GM18520 (cell line): Measurements from ENCODE around the gene COG2.
"Not testable (repeated sequence)": the region's sequence is repeated elsewhere in the genome, so short reads cannot be mapped to it uniquely, and the experiment has no call there.

ENCODE experiments used
- ATAC-seq: cut with Tn5 transposase; IDR thresholded peaks from one replicate; pipeline ENCODE4 v1.9.1; 2021; ENCODE audit not compliant: unreplicated experiment

COG2 gene

DNA sequence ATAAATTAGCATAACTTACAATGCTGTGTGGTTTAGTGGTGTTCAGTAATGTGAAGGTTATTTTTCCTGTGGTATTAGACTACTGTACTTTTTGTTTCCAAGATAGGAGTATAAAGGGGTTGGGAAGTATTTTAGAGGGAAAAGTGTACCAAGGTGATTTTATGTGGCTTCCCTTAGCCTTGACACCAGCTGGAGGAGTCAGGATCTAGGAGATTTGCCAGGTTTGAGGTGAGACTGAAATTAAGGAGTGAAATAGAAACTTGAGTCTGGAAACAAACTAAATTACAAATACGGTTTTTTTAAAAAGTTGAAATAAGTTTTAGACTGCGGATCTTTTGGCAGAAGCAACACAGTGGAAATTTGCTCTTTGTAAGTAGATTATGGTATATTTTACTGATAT, 32.3 kb downstream of the COG2 start:
- no peak for ATAC-seq

DNA sequence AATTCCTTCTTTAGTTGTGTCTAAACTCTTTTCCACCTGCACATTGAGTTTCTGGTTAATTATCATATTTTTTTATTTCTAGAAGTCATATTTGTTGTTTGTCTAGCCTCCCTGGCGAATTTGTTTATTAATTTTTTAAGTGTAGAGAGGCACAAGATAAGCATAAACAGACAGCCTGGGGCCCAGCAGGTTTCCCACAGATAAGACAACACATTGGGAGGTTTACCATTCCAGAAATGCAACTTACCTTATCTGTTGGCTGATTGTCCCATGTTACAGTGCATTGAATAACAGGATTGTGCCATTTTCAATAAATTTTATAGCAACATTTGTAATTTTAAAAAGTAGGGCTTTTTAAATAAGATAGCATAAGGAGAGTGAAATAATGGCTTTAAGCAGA, 34.9 kb downstream of the COG2 start:
- no peak for ATAC-seq

DNA sequence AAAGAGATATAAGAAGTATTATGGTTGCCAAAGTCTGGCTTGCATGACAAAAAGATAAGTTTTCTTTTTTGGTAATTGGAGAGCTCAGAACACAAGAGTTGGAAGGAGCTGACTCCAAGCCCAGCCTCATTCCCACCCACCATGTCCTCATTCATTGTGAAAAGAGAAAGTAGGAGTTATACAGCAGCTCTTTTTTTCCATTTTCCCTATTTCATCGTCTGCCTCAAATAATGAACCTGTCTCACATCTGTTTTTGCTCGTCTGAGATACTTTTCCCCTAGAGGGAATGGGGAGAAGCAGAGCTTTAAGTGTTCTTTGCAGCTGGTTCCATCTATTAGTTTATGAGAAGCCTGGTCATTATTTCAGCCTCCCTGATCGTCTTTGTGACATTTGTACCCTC, 36.9 kb downstream of the COG2 start:
- ATAC-seq, result no peak

DNA sequence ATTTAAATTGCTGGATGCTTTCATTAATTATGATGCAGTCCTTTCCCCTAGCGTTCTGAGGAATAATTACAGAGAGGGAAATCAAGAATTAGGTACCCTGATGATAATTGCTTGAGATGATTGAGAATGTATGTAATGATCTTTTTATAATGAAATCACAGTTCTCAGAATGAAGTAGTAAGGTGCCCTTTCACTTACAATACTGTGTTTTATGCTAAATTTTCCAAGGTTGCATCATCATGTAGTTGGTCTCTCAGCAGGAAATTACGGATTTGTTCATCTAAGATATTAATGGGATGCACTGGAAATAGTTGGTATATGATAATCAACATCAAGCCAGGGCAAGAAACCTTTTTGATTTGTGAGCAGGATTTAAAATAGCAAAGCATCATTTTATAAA, 37.5 kb downstream of the COG2 start:
- no peak for ATAC-seq

DNA sequence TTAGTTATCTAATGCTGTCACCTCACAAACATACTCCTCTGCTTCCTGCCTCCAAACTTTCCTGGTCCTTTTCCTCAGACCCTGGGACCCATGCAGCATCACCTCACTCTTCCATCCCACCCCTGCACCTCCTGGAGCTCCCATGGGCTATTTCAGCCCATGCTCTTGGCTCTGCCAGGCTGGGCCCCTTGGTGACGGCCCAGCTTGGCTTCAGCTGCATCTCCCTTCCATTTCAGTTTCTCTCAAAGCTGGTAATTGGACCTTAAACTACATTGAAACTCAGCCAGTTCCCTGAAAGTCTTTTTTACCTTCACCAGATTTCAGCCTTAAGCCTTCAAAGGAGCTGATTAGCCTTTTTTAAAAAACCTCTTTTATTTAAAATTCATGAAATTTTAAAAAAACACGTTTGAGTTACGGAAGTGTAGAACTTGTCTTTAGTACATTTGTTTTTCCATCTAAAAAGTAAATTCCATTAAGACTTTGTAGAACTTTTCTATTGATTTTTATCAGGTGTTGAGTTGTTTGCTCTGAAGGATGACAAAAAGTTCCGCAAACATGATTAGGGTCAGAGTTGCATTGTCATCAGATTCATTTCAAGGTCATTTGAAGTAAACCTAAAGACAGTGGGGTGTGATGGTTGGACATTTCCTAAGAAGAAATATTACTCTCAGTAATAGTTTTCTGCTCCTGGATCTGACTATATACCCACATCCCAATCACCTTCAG, 38.2 kb downstream of the COG2 start:
- no peak for ATAC-seq

DNA sequence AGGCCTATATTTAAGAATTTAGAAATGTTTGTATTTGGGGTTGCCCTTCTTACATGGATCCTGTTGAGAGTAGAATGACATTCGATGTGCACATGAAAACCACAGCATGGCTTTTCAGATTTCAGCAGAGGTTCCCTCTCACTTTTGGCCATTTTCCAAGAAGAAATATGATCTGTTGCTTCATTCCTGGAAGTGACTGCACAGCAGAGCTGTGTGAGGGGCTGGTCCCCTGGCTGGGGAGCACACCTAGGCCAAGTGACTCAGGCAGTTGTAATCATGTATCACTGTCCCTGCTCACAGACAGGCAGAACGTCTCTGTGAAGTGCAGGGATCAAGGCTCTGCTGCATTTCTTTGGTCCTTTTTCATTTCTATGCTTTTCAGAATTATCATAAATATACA, 39.3 kb downstream of the COG2 start:
- no peak for ATAC-seq

DNA sequence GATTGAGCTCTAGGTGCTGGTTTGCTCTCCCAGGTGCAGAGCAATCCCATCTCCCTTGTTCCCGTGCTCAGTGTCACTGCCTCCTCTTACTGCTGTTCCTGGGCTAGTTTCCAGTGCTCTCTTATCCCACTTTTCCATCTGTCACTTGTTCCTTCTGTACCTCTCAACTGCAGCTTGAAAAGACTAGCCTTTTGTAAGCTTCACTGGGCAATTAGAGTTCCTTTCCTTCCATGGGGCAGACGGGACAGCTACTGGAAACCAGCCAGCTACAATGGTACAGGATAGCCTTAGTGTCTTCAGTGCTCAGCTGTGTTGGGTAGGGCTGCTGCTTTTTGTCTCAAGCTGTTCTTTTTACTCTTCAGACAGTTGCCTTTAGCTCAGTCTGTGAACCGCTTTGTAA, 40.0 kb downstream of the COG2 start:
- no peak for ATAC-seq

DNA sequence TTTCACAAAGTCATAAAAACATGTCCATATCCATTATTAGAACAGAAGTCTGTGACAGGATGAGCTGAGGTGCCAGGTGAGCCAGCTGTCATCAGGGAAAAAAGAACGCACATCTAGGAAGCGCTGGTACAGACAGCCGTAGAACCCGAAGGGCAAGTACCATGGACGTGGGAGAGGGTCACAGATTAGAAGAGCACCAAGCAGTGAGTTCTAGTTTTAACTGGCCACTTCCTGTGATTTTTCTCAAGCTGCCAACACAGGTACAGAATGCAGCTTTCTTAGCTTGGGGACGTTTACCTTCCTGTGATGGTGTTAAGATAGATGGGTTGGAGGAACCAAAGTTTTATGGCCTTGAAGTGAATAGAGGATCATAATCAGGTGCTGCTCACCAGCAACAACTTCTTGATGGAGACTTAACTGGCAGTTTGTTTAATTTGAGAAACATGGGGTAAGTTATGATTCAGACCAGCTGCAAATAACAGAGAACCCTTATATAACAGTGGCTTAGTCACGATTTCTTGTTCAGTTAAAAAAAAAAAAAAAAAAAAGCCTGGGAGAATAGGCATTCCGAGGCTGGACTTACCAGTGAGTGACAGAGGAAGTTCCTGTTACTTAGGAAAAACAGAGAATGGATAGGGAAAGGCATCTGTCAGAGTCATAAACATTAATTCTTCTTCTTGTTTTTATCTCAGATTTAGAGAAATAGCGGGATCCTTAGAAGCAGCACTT, 40.8 kb downstream of the COG2 start:
- ATAC-seq, result no peak

DNA sequence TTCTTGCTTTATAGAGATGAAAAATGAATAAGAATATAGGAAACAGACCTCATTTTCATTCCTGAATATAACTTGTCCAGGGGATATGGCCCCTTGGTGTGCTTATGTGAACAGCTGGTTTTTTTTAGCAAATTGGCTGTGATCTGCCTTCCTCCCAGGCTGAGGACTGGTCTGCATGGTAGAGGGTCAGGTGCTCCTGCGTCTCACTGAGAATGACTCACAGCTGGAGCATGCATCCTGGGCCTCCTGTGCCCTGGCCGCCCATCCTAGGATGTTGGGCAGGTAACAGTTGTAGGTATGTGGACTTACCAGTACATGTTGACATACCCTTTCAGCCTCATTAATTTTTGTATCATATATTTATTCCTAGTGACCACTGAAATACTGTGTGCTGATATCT, 41.9 kb downstream of the COG2 start:
- no peak for ATAC-seq

DNA sequence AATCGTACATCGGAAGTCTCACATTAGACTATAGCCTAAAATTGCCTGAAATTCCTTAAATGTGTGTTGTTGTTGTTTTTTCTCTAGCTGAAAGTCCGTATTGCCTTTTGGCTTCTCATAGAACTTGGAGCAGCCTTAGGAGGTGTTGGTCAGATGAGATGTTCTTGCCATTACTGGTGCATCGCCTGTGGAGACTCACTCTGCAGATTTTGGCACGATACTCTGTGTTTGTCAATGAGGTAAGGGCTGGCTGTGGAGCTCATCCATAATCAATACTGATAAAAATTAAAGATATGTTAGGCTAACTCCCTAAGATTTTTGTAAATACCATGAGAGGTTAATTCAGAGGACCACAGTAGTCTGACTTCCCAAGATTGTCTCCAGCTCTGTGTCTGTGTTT, 42.7 kb downstream of the COG2 start:
- ATAC-seq, result no peak

DNA sequence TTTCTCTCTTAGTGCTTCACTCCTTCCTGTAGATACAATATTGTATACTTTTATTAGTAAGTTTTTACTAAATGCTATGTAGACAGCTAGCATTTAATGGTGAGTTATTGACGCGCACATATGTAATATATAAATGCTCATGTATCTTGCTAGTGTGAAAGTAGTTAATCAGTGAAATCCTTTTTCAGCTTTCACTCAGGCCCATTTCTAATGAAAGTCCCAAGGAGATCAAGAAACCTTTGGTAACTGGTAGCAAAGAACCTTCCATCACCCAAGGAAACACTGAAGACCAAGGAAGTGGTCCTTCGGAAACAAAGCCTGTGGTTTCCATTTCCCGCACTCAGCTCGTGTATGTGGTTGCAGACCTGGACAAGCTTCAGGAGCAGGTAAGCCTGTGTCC, 44.5 kb downstream of the COG2 start:
- no peak for ATAC-seq

DNA sequence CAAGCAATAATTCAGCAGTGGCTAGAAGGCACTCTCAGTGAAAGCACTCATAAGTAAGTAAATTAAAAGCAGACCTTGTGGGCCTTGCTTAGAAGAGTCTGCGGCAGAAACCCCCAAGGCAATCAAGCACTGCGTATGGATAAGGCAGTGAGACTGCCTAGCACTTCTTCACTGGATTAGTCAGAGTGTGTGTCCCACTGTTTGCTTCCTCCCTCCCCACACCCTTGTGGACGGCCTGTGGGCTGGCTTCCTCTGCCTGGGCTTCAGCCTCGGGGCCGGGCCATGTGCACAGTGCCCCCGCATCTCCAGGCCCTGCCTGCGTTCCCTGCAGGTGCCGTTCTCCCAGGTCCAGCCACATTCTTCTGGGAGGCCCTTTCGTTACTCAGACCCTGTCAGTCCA, 47.8 kb downstream of the COG2 start:
- no peak for ATAC-seq

DNA sequence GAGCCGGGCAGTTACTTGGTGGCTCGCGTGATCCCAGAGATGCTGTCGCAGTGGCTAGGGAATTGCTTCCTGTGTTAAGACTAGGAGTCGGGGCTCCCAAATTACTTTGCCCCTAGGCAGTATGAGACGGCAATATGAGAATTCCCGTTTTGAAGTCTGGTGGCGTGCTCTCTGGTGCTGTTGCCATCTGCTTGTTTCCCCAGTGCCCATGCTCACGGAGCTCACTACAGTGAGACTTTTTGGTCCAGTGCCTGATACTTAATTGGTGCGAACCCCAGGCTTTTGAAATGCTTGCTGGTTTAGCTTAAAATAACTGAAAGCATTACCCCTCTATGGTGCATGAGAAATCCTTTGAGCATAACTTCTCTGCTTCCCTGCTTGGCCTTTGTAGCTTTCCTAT, 49.3 kb downstream of the COG2 start:
- ATAC-seq, result no peak

DNA sequence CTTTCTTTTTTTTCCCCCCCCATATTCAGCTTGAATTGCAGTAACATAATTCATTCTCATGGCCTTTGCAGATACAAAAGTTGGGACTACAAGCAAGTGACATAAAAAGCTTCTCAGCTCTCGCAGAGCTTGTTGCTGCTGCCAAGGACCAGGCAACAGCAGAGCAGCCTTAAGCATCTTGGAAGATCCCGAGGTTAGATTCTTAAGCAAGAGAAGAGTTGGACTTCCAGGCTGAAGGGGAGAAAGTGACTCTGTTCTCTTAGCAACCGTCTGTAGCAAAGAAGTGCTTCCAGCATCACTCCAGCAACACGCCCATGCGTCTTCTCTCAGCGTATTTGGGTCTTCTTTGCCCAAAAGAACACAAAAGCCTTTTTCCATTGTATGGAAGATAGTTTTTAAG, 50.9 kb downstream of the COG2 start:
- ATAC-seq, result no peak

DNA sequence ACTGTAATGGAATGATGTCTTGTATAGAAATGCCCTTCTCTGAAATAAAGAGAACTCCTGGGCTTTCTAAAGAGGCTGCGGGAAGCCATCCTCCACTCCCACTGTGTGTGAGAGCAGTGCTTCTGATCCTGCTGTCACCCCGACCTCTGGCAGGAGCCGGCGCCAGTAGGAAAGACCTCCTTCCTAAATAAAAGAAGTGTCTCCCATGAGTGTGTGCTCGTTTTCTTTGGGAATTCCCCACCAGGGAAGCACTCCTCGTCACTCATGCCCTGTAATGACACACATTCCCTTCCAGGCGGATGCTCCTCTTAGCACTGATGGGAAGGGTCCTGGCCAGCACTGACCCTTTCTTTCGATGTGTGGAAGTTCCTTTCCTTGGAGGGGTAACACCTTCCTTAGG, 51.5 kb downstream of the COG2 start:
- ATAC-seq, result no peak

DNA sequence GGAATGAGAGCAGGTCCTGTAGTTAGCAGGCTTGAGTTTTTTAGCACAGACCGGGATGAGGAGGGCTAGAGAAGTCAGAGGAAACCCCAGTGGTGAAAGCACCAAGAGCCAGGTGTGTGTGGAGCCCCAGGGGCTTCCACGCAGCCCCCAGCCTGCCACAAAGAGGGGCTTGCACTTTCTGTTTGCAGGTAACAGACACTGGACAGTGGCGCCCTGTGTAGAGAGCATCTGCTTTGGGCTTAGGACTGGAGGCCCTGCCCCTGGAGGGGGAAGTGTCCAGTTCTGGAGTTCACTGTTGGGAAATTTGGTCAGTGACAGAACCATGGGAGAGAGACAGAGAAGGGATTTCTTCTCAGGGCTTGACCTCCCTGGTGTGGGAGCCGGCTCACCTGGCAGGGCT, 52.2 kb downstream of the COG2 start:
- ATAC-seq, result no peak

DNA sequence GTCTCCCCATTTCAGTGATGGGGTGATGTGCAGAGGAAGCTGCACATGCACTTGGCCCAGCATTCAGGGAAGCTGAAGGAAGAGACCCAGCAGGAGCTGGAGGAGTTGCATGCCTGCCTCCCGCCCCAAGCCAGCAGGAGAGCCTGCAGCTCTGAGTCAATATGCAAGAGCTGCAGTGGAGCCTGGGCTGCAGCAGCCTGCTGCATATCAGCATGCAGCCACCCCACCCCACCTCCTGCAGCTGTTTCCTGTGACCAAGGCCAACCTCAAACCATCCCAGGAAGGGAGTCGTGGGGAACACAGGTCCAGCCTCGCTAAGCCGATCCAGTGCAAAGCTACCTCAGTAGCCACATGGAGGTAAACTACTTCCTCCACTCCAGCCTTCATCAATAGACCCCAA, 52.7 kb downstream of the COG2 start:
- ATAC-seq, result no peak

DNA sequence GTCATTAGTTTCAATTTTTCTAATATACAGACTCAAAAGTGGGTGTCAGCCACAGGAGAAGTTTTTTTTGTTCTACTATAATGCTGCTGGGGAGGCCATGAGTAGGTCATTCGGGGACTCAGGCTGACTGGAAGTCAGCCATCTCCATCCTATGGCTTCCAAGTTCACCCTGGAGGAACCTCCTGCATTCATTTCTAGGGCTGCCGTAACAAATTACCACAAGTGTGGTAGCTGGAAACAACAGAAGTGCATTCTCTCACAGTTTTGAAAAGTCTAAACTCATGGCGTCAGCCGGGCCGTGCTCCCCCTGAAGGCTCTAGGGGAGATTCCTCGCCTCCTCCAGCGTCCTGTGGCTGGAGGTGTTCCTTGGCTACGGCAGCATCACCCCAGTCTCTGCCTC, 53.9 kb downstream of the COG2 start:
- ATAC-seq, result no peak

DNA sequence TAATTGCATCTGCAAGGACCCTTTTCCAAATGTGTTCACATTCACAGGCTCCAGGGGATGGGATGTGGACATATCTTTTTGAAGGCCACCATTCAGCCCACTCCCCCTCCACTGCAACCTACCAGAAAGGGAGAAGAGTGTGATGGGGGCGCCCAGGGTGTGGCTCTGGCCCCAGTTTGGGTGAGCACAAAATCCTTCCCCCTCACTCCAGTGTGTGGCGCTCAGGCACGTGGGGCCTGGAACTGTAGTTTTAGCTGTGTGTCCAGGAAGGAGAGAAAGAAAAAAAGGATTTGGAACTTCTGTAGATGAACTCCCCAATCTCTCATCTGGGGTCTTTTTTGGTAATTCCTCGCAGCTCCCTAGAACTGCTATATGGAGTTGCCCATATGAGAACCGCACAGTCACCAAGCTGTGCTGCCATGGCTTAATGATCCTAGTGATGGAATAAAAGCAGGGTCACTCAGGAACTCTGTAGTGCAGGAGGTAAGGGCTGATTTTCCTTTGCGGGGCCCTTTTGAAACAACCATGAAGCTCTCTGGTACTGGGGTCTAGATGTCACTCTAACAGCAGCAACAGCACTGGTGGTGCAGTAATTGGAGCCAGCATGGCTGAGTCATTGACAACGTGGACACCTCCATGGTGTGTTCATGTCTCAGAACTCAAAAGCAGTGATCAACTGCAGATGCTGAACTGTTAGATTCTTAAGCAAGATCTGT, 54.6 kb downstream of the COG2 start:
- ATAC-seq, result no peak

DNA sequence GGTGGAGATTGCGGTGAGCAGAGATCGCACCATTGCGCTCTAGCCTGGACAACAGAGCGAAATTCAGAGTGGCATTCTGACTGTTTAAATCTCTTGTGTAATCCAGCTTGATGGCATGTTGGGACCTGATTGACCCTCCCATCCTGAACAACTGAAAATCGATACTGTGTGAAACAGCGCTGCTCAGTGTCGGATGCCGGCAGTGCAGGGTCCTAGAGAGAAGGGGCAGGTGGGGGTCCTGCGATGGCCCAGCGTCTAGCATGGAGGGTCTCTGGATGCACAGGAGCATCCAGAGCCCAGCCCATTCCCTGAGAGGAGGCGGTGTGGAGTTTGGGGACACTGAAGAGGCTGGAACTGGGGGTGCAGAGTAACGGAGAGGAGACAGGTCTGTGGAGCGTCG, 55.8 kb downstream of the COG2 start:
- no peak for ATAC-seq

DNA sequence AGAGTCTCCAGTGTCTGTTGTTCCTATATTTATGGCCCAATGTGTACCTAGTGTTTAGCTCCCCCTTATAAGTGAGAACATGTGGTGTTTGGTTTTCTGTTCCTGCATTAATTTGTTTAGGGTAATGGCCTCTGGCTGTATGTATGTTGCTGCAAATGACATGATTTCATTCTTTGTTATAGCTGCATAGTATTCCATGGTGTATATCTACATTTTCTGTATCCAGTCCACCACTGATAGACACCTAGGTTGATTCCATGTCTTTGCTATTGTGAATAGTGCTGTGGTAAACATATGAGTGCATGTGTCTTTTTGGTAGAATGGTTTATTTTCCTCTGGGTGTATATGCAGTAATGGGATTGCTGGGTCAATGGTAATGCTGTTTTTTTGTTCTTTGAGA, 56.7 kb downstream of the COG2 start:
- ATAC-seq, result not testable (repeated sequence)

DNA sequence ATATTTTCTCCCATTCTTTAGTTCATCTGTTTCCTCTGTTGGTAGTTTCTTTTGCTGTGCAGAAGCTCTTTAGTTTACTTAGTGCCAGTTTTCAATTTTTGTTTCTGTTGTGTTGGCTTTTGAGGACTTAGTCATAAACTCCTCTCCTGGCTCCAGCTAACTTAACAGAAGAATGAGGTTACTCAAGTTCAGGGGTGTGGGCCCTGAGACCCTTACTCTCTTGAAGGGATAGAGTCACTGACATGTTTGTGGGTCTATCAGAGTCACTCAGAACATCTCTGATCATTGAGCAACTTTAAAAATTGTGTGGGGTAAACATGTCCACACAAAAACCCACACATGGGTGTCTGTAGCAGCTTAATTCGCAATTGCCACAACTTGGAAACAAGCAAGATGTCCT, 57.4 kb downstream of the COG2 start:
- no peak for ATAC-seq
